HEK293 (cell line): ENCODE results near the gene CASZ1.

Source experiments
- CTCF ChIP-seq: fragments of 450-650 bp; formaldehyde crosslinking; IDR thresholded peaks from 2 replicates; pipeline ENCODE4 v1.5.1; 2016; ENCODE audit warnings: missing biosample characterization, missing genetic modification characterization
- ZNF416 ChIP-seq: fragments of 450-650 bp; formaldehyde crosslinking; IDR thresholded peaks from 2 replicates; pipeline ENCODE4 v1.5.1; 2016; ENCODE audit warnings: missing biosample characterization, missing genetic modification characterization
- ZNF830 ChIP-seq: fragments of 450-650 bp; IDR thresholded peaks from 2 replicates; pipeline ENCODE4 v1.5.0; 2018; ENCODE audit warnings: missing biosample characterization, missing genetic modification characterization, low read depth, mild to moderate bottlenecking, moderate library complexity

DNA sequence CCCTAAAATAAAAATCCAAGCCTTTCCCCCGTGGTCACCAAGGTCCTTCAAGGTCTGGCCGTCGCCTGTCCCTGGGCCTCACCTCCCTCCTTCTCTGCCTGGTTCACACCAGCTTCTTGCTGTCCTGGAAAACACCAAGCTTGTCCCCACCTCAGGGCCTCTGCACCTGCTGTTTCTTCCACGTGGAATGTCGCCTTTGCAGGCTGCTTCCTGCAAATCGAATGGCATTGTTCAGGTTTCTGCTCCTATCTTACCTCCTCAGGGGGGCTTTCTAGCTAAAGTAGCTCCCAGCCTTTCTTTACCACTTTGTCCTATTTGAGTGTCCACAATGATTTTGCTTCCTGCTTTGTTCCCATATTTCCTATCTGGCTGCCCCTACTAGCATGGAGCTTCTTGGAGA is 3.3 kb upstream of the CASZ1 start:
- TF ChIP-seq ZNF416 (no peak), CTCF (tag by site-specific recombination) (no peak), ZNF830 (no peak)
